Effector CD4-positive, alpha-beta T cell (primary cell): Measurements from ENCODE around the gene EFCAB5.
"Not testable (repeated sequence)": the region's sequence is repeated elsewhere in the genome, so short reads cannot be mapped to it uniquely, and the experiment has no call there.

Source experiments
- DNase-seq: peaks from one replicate; pipeline ENCODE4 v3.0.0-alpha.2; 2020
- total RNA-seq: gene quantifications from one replicate; lab custom pipeline; 2026; lab: John Stamatoyannopoulos, UW

EFCAB5 gene
- 1.3 reads per million for total RNA-seq

- DNase-seq: no peak
Measured at GRCh38 chr17:29941334-29941733, at the start of gene EFCAB5. Gene EFCAB5, plus strand, starts transcription at chr17:29941634. Its CDS starts 163 bp downstream, at chr17:29941797.

DNA sequence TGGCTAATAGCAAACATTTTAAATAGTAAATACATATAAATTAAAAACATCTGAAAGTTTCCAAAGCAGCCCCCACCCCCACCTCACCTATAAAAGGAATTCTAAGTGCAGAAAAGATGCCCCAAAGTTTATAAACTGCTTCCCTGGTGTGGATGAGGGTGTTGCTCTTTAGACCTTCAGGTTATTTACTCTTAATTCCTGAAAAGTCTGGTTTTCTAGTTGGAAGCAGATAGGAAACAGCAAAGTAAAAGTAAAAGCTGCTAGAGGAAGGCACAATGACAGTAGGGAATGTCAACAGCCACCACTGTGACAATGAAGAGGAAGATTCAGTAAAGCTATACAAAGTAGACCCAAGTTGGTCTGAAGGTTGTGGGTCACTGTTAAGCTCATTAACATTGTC, 49.2 kb upstream of the EFCAB5 start:
- DNase-seq: no peak

GRCh38 chr17:29897136-29897535, 44.3 kb upstream of the EFCAB5 start:
- not testable (repeated sequence) for DNase-seq

DNA sequence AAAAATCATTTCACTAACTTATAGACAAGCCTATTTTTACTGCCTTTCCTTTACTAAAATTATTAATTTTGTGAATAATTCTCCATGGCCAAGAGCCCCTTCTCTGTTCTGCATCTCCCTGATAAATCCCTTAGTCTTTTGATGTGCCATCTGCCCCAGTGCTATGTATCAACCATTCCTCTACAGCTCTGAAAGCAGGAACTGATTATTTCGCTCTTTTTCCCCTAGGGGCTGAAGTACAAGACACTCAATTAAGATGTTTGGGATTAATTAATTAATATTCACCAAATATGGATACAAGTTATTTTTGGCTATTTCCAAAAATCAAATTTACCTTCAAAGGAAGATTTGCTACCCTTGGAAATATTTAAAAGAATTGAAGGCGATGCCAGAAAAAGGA, 38.0 kb upstream of the EFCAB5 start:
- no peak for DNase-seq

- DNase-seq: no peak
Measured at GRCh38 chr17:29905086-29905878, 36.2 kb upstream of the EFCAB5 start.

DNA sequence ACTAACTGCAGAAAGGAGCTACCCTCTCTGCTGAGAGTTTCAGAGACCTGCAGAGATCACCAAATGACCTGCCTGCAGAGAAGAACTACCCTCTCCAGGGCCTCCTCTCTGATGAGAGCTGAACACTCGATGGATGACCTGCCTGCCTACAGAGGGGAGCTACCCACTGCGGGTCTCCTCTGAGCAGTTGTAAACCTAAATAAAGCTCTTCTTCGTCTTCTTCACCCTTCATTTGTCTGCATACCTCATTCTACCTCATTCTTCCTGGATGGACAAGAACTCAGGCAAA, 35.6 kb upstream of the EFCAB5 start:
- no peak for DNase-seq

- DNase-seq: no peak
Measured at GRCh38 chr17:29906969-29907368, 34.5 kb upstream of the EFCAB5 start.

GRCh38 chr17:29909236-29910003, 32.0 kb upstream of the EFCAB5 start:
- no peak for DNase-seq

GRCh38 chr17:29911641-29912177, 29.7 kb upstream of the EFCAB5 start:
- DNase-seq: no peak

- DNase-seq: no peak
Measured at GRCh38 chr17:29914819-29915537, 26.5 kb upstream of the EFCAB5 start.

- no peak for DNase-seq
Measured at GRCh38 chr17:29918016-29918415, 23.4 kb upstream of the EFCAB5 start.

GRCh38 chr17:29918922-29919856, 22.2 kb upstream of the EFCAB5 start:
- no peak for DNase-seq

- DNase-seq: no peak
Measured at GRCh38 chr17:29924786-29925185, 16.6 kb upstream of the EFCAB5 start.

DNA sequence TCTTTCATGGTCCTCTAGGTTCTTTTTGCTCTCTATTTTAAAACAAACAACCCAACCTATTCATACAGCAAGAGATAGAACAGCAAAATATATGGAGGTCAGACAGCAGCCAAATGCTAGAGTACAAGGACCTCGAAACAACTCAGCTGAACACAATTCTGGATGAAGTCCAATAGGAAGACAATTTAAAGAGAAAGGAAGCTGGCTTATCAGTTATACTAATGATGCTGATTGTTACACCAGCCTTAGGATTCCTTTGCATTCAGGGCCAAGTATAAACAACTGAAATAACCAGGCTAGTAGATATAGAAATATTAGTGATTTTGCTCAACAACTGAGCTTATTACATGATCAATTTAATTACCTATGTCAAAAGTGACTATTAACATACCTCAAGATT, 13.9 kb upstream of the EFCAB5 start:
- no peak for DNase-seq

GRCh38 chr17:29929006-29929532, 12.4 kb upstream of the EFCAB5 start:
- no peak for DNase-seq

GRCh38 chr17:29929533-29930408, 11.7 kb upstream of the EFCAB5 start, which contains the start of gene SSH2:
Gene SSH2, minus strand, starts transcription at chr17:29930228. Its CDS starts 228 bp downstream, at chr17:29930000.
- peak; percentile 87 for DNase-seq

GRCh38 chr17:29930409-29931010, 10.9 kb upstream of the EFCAB5 start:
- no peak for DNase-seq

GRCh38 chr17:29931231-29931932, 10.1 kb upstream of the EFCAB5 start:
- DNase-seq: peak; percentile 67

DNA sequence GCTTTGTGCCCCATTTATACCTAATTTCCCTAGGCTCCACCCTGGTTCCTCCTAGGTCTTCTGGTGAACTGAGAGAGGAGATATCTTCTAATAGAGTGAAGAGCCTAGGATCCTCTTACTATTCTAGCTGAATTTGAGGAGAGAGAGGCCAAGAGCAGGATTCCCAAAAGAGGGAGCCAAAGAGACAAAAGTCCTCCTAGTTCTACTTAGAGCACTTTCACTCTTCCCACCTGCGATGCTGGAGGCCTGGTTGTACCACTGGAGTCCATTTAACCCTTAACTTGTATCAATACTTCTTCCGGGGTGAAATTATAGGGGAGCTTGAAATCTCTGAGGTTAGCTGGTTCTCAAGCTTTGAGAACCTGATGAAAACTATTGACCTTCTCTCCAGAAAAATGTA, 8.1 kb upstream of the EFCAB5 start:
- no peak for DNase-seq

DNA sequence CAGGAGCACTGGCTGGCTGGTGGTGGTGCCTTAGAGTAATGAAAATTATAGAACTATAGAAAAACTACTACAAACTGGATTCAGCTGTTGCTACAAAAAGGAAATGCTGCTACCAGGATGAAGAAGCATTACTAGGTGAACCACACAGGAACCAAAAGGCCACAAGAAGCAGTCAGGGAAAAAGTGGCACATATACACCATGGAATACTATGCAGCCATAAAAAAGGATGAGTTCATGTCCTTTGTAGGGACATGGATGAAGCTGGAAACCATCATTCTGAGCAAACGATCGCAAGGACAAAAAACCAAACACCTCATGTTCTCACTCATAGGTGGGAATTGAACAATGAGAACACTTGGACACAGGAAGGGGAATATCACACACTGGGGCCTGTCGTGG, 5.5 kb upstream of the EFCAB5 start:
- not testable (repeated sequence) for DNase-seq
